DMS53 treated with DMSO at 0.1 percent for 48 hours (cell line): ENCODE data around the gene PPP4R2.

Experiments used
- DNase-seq: peaks from one replicate; lab custom pipeline; 2025; ENCODE audit not compliant: unreplicated experiment; lab: John Stamatoyannopoulos, UW

PPP4R2 gene

GRCh38 chr3:73107676-73108187 is 111.1 kb downstream of the PPP4R2 start:
- no peak for DNase-seq

- DNase-seq, result no peak
These were observed 112.1 kb downstream of the PPP4R2 start for GRCh38 chr3:73108750-73109149.

- no peak for DNase-seq
These were observed 113.9 kb downstream of the PPP4R2 start for GRCh38 chr3:73110530-73110929.

GRCh38 chr3:73114711-73115110 is 118.1 kb downstream of the PPP4R2 start:
- DNase-seq, result no peak

GRCh38 chr3:73115806-73116205 is 119.2 kb downstream of the PPP4R2 start:
- no peak for DNase-seq
